Trophoblast cell (in vitro differentiated cells and primary cell): ENCODE measurements around the gene SPTLC3.

Experiments used
- DNase-seq, 2 donors: peaks; one replicate each; pipeline ENCODE4 v3.0.0-alpha.2; 2016
- H2AFZ ChIP-seq: 2 replicates; pipeline ENCODE4 v1.6.1; 2013; ENCODE audit warnings: low read length, moderate library complexity, mild to moderate bottlenecking; ENCODE audit not compliant: insufficient read depth, poor library complexity
- H2AK5ac ChIP-seq: 2 replicates; pipeline ENCODE4 v1.6.1; 2013; ENCODE audit warnings: mild to moderate bottlenecking, low read length
- H2BK120ac ChIP-seq: 2 replicates; pipeline ENCODE4 v1.6.1; 2013; ENCODE audit warnings: low read length, mild to moderate bottlenecking, moderate library complexity; ENCODE audit not compliant: insufficient read depth, poor library complexity
- H2BK12ac ChIP-seq: 2 replicates; pipeline ENCODE4 v1.6.1; 2013; ENCODE audit warnings: mild to moderate bottlenecking, low read length, moderate library complexity
- H2BK5ac ChIP-seq: 2 replicates; pipeline ENCODE4 v1.6.1; 2013; ENCODE audit warnings: low read length, low read depth, moderate library complexity, mild to moderate bottlenecking; ENCODE audit not compliant: poor library complexity
- H3K14ac ChIP-seq: 2 replicates; pipeline ENCODE4 v1.6.1; 2013; ENCODE audit warnings: mild to moderate bottlenecking, low read length
- H3K18ac ChIP-seq: 2 replicates; pipeline ENCODE4 v1.6.1; 2013; ENCODE audit warnings: mild to moderate bottlenecking, low read length
- H3K23ac ChIP-seq: 2 replicates; pipeline ENCODE4 v1.6.1; 2013; ENCODE audit warnings: low read length
- H3K27ac ChIP-seq: 2 replicates; pipeline ENCODE4 v1.5.1; 2013; ENCODE audit warnings: low read depth, mild to moderate bottlenecking, inconsistent platforms, low read length, moderate library complexity
- H3K27me3 ChIP-seq: 2 replicates; pipeline ENCODE4 v1.6.1; 2013; ENCODE audit warnings: inconsistent platforms, mild to moderate bottlenecking, low read length, moderate library complexity; ENCODE audit not compliant: insufficient read depth
- H3K36me3 ChIP-seq, 2 experiments: 1 replicate in 1 of 2; 2 replicates in 1 of 2; pipeline ENCODE4 v1.6.1; 2013; ENCODE audit warnings: low read length in 2 of 2, mild to moderate bottlenecking in 2 of 2, moderate library complexity in 1 of 2; ENCODE audit not compliant: insufficient read depth in 2 of 2, control insufficient read depth in 1 of 2
- H3K4ac ChIP-seq: 2 replicates; pipeline ENCODE4 v1.6.1; 2013; ENCODE audit warnings: low read depth, mild to moderate bottlenecking, low read length, moderate library complexity
- H3K4me1 ChIP-seq, 2 experiments: 1 replicate in 1 of 2; 2 replicates in 1 of 2; pipeline ENCODE4 v1.6.1; 2013; ENCODE audit warnings: low read length in 2 of 2, mild to moderate bottlenecking in 2 of 2, moderate library complexity in 1 of 2; ENCODE audit not compliant: insufficient read depth in 2 of 2, control insufficient read depth in 1 of 2
- H3K4me2 ChIP-seq: 2 replicates; pipeline ENCODE4 v1.6.1; 2013; ENCODE audit warnings: inconsistent platforms, mild to moderate bottlenecking, low read length, moderate library complexity
- H3K4me3 ChIP-seq: 2 replicates; pipeline ENCODE4 v1.5.1; 2013; ENCODE audit warnings: mild to moderate bottlenecking, low read depth, low read length, inconsistent platforms
- H3K79me1 ChIP-seq: one replicate; pipeline ENCODE4 v1.6.1; 2013; ENCODE audit warnings: low read length
- H3K79me2 ChIP-seq: 2 replicates; pipeline ENCODE4 v1.6.1; 2013; ENCODE audit warnings: low read length, mild to moderate bottlenecking; ENCODE audit not compliant: control insufficient read depth, insufficient read depth, poor library complexity
- H3K9ac ChIP-seq: 2 replicates; pipeline ENCODE4 v1.6.1; 2013; ENCODE audit warnings: mild to moderate bottlenecking, low read length
- H3K9me3 ChIP-seq: 2 replicates; pipeline ENCODE4 v1.6.1; 2013; ENCODE audit warnings: low read depth, mild to moderate bottlenecking, control low read depth, inconsistent platforms, low read length; ENCODE audit not compliant: insufficient read depth
- H4K12ac ChIP-seq: 2 replicates; pipeline ENCODE4 v1.6.1; 2013; ENCODE audit warnings: low read depth, mild to moderate bottlenecking, low read length, moderate library complexity
- H4K8ac ChIP-seq: 2 replicates; pipeline ENCODE4 v1.6.1; 2013; ENCODE audit warnings: low read depth, mild to moderate bottlenecking, low read length, moderate library complexity
- H4K91ac ChIP-seq: one replicate; pipeline ENCODE4 v1.6.1; 2013; ENCODE audit warnings: low read depth, mild to moderate bottlenecking, low read length, moderate library complexity
- WGBS: extraction: QIAGEN DNeasy Blood & Tissue Kit; methylation state at CpG from one replicate; pipeline ENCODE4 v1.1.7; 2013; ENCODE audit warnings: missing lambda C conversion rate; ENCODE audit not compliant: insufficient read length, insufficient coverage; ENCODE audit errors: extremely low coverage; 5-methylcytosine and 5-hydroxymethylcytosine counted together

The SPTLC3 gene

GRCh38 chr20:13061381-13061780 is 52.6 kb downstream of the SPTLC3 start:
- H2BK5ac ChIP-seq, result no peak overlapping the region
- no peak overlapping the region for H3K4me2 ChIP-seq
- H3K9ac ChIP-seq, result no peak overlapping the region
- no peak overlapping the region for H2AFZ ChIP-seq
- H3K36me3 ChIP-seq, result no peaks in the 10 kb centered on the region
- H3K23ac ChIP-seq, result no peak overlapping the region
- H2AK5ac ChIP-seq, result no peak overlapping the region
- H3K4ac ChIP-seq, result no peak overlapping the region
- H3K27me3 ChIP-seq, result no peaks in the 10 kb centered on the region
- no peak overlapping the region for H4K12ac ChIP-seq
- H3K4me1 ChIP-seq, result no peaks in the 10 kb centered on the region
- no peak overlapping the region for H3K18ac ChIP-seq
- no peak overlapping the region for H3K14ac ChIP-seq
- H3K9me3 ChIP-seq, result no peaks in the 10 kb centered on the region
- no CpG with 5 or more reads among the region's 3 CpGs for WGBS
- DNase-seq, result no peak
- H4K91ac ChIP-seq, result no peak overlapping the region
- H3K79me2 ChIP-seq, result no peaks in the 10 kb centered on the region
- no peak overlapping the region for H4K8ac ChIP-seq
- H2BK12ac ChIP-seq, result no peak overlapping the region
- no peak overlapping the region for H2BK120ac ChIP-seq
- H3K4me3 ChIP-seq, result no peak overlapping the region
- no peaks in the 10 kb centered on the region for H3K79me1 ChIP-seq
- no peak overlapping the region for H3K27ac ChIP-seq

GRCh38 chr20:13062789-13063188 is 54.0 kb downstream of the SPTLC3 start:
- no peaks in the 10 kb centered on the region for H3K79me2 ChIP-seq
- DNase-seq, result no peak
- H3K18ac ChIP-seq, result no peak overlapping the region
- H2AK5ac ChIP-seq, result no peak overlapping the region
- H3K27ac ChIP-seq, result no peak overlapping the region
- no peak overlapping the region for H3K23ac ChIP-seq
- H2AFZ ChIP-seq, result no peak overlapping the region
- H2BK12ac ChIP-seq, result no peak overlapping the region
- no peak overlapping the region for H4K8ac ChIP-seq
- no peak overlapping the region for H3K4me2 ChIP-seq
- H3K4me3 ChIP-seq, result no peak overlapping the region
- H2BK120ac ChIP-seq, result no peak overlapping the region
- no peak overlapping the region for H4K12ac ChIP-seq
- H3K14ac ChIP-seq, result no peak overlapping the region
- no peak overlapping the region for H3K9ac ChIP-seq
- H3K9me3 ChIP-seq, result no peaks in the 10 kb centered on the region
- H3K4me1 ChIP-seq, result no peaks in the 10 kb centered on the region
- no peaks in the 10 kb centered on the region for H3K36me3 ChIP-seq
- no peaks in the 10 kb centered on the region for H3K79me1 ChIP-seq
- H3K4ac ChIP-seq, result no peak overlapping the region
- H2BK5ac ChIP-seq, result no peak overlapping the region
- no CpG with 5 or more reads among the region's 2 CpGs for WGBS
- no peaks in the 10 kb centered on the region for H3K27me3 ChIP-seq
- no peak overlapping the region for H4K91ac ChIP-seq

- Histone ChIP-seq H3K4me3 (no peak overlapping the region), H3K23ac (no peak overlapping the region), H4K91ac (no peak overlapping the region), H3K4ac (no peak overlapping the region), H4K8ac (no peak overlapping the region), H3K9me3 (no peaks in the 10 kb centered on the region), H3K27me3 (no peaks in the 10 kb centered on the region), H3K79me2 (no peaks in the 10 kb centered on the region), H3K14ac (no peak overlapping the region), H3K4me1 (no peaks in the 10 kb centered on the region), H2AK5ac (no peak overlapping the region), H2BK120ac (no peak overlapping the region), H3K79me1 (no peaks in the 10 kb centered on the region), H2BK5ac (no peak overlapping the region), H3K36me3 (no peaks in the 10 kb centered on the region), H4K12ac (no peak overlapping the region), H2BK12ac (no peak overlapping the region), H3K9ac (no peak overlapping the region), H3K18ac (no peak overlapping the region), H3K27ac (no peak overlapping the region), H2AFZ (no peak overlapping the region), H3K4me2 (no peak overlapping the region)
- WGBS, result no CpG with 5 or more reads among the region's 3 CpGs
- no peak for DNase-seq
Measured at GRCh38 chr20:13068336-13068735, 59.6 kb downstream of the SPTLC3 start.

- Histone ChIP-seq H3K79me2 (no peaks in the 10 kb centered on the region), H2BK5ac (no peak overlapping the region), H2BK120ac (no peak overlapping the region), H3K23ac (no peak overlapping the region), H3K4me2 (no peak overlapping the region), H4K8ac (no peak overlapping the region), H2BK12ac (no peak overlapping the region), H3K79me1 (no peaks in the 10 kb centered on the region), H3K4ac (no peak overlapping the region), H3K14ac (no peak overlapping the region), H3K9me3 (no peaks in the 10 kb centered on the region), H4K91ac (no peak overlapping the region), H3K27me3 (no peaks in the 10 kb centered on the region), H3K18ac (no peak overlapping the region), H3K9ac (no peak overlapping the region), H3K36me3 (no peaks in the 10 kb centered on the region), H3K4me3 (no peak overlapping the region), H2AFZ (no peak overlapping the region), H4K12ac (no peak overlapping the region), H3K27ac (no peak overlapping the region), H2AK5ac (no peak overlapping the region), H3K4me1 (no peaks in the 10 kb centered on the region)
- no CpG with 5 or more reads among the region's 1 CpG for WGBS
- no peak for DNase-seq
Measured at GRCh38 chr20:13081877-13082276, 73.1 kb downstream of the SPTLC3 start.
